GM12878 (cell line): ENCODE measurements around the gene ZNF655. TPM values are rescaled to one million over a fixed set of nuclear protein-coding genes. Genes with fewer than 3 reads are reported as not detected.
"Not testable (repeated sequence)": the region's sequence is repeated elsewhere in the genome, so short reads cannot be mapped to it uniquely, and the experiment has no call there.

ENCODE experiments used
- ATAC-seq: fragments of 200-7000 bp; cut with Tn5 transposase; 3 replicates; pipeline ENCODE4 v1.9.1; 2020; ENCODE audit warnings: mild to moderate bottlenecking, moderate library complexity
- BruUV-seq: library from RNA; stranded (reverse); fragments of 400-500 nt; replicated peaks from 2 replicates; lab custom pipeline; 2021; lab: Mats Ljungman, UMichigan
- CTCF ChIA-PET: fragments of 300-600 bp; sonication (Branson Sonifier 250); formaldehyde crosslinking; extraction: SDS; loops from one replicate; lab custom pipeline; 2021; ENCODE audit warnings: inconsistent platforms; lab: Yijun Ruan, JAX
- POLR2A ChIA-PET: fragments of 350-600 bp; formaldehyde crosslinking; extraction: SDS; loops from one replicate; lab custom pipeline; 2021; ENCODE audit warnings: inconsistent platforms; lab: Charles Lee
- RAD21 ChIA-PET: fragments of 300-600 bp; sonication (Branson Sonifier 250); formaldehyde crosslinking; loops from one replicate; lab custom pipeline; 2023; ENCODE audit warnings: antibody characterized with exemption; ENCODE audit not compliant: unreplicated experiment; lab: Charles Lee
- SMC1A ChIA-PET: fragments of 300-600 bp; sonication (Branson Sonifier 250); formaldehyde crosslinking; loops from one replicate; lab custom pipeline; 2023; ENCODE audit not compliant: unreplicated experiment, uncharacterized antibody; lab: Charles Lee
- DNase-seq: peaks from one replicate; pipeline ENCODE4 v3.0.0-alpha.2; 2011; ENCODE audit warnings: low read depth, low spot score
- FAIRE-seq: peaks from 3 replicates; lab custom pipeline; 2011; peaks lifted over from hg19 to GRCh38; lab: Jason Lieb, UNC
- H2AFZ ChIP-seq: 2 replicates; pipeline ENCODE4 v1.6.0; 2011; ENCODE audit warnings: low read depth, low read length, control low read depth; ENCODE audit not compliant: control insufficient read depth
- H3K27ac ChIP-seq: 2 replicates; pipeline ENCODE4 v1.5.1; 2011; ENCODE audit warnings: control low read depth; ENCODE audit not compliant: control insufficient read depth, insufficient read depth
- H3K27me3 ChIP-seq, 2 experiments: replicated peaks in 1 of 2; 2 replicates each; pipeline versions ENCODE4 v1.6.0 to v1.6.1; 2011; ENCODE audit warnings: low read length in 1 of 2; ENCODE audit not compliant: control insufficient read depth in 2 of 2, insufficient read depth in 2 of 2
- H3K36me3 ChIP-seq, 2 experiments: 2 replicates each; pipeline ENCODE4 v1.5.1; 2011; ENCODE audit warnings: low read length in 1 of 2; ENCODE audit not compliant: control insufficient read depth in 2 of 2, insufficient read depth in 2 of 2
- H3K4me1 ChIP-seq: 2 replicates; pipeline ENCODE4 v1.6.1; 2011; ENCODE audit warnings: mild to moderate bottlenecking, low read length, moderate library complexity, mixed read lengths; ENCODE audit not compliant: control insufficient read depth, insufficient read depth
- H3K4me2 ChIP-seq: 2 replicates; pipeline ENCODE4 v1.6.0; 2011; ENCODE audit warnings: control low read depth; ENCODE audit not compliant: control insufficient read depth, insufficient read depth
- H3K4me3 ChIP-seq: fragments of 200-600 bp; sonication (generic); 2 replicates; pipeline ENCODE4 v1.5.1; 2016
- H3K79me2 ChIP-seq: 2 replicates; pipeline ENCODE4 v1.6.0; 2011; ENCODE audit warnings: low read length; ENCODE audit not compliant: control insufficient read depth, insufficient read depth
- H3K9ac ChIP-seq: 2 replicates; pipeline ENCODE4 v1.8.0; 2011; ENCODE audit warnings: low read length, control low read depth, mixed read lengths; ENCODE audit not compliant: control insufficient read depth, insufficient read depth
- H3K9me3 ChIP-seq: replicated peaks from 3 replicates; pipeline ENCODE4 v1.5.1; 2011; ENCODE audit warnings: mild to moderate bottlenecking, low read length; ENCODE audit not compliant: control insufficient read depth, insufficient read depth
- H4K20me1 ChIP-seq: 2 replicates; pipeline ENCODE4 v1.6.0; 2011; ENCODE audit not compliant: control insufficient read depth, insufficient read depth
- GATAD2B ChIP-seq: fragments of 450-650 bp; conservative IDR thresholded peaks from 2 replicates; pipeline ENCODE4 v1.6.1; 2017; ENCODE audit warnings: low read depth, mild to moderate bottlenecking, moderate library complexity
- HCFC1 ChIP-seq: fragments of 150-350 bp; IDR thresholded peaks from 2 replicates; pipeline ENCODE4 v1.6.1; 2014; ENCODE audit warnings: low read length
- LARP7 ChIP-seq: fragments of 450-650 bp; IDR thresholded peaks from 2 replicates; pipeline ENCODE4 v1.6.1; 2017; ENCODE audit warnings: mild to moderate bottlenecking
- POU2F2 ChIP-seq: IDR thresholded peaks from 3 replicates; pipeline ENCODE4 v1.6.1; 2011; ENCODE audit warnings: low read depth, mild to moderate bottlenecking, low read length, borderline replicate concordance
- SRF ChIP-seq, 2 experiments: IDR thresholded peaks; 2 replicates each; pipeline ENCODE4 v1.6.1; 2011; ENCODE audit warnings: low read depth in 2 of 2, low read length in 2 of 2, mild to moderate bottlenecking in 1 of 2, moderate library complexity in 1 of 2
- WGBS: methylation state at CpG from one replicate; pipeline ENCODE4 v1.1.6; 2016; ENCODE audit warnings: low lambda C conversion rate; ENCODE audit not compliant: insufficient replicate concordance, insufficient coverage; ENCODE audit errors: missing lambda C conversion rate; 5-methylcytosine and 5-hydroxymethylcytosine counted together
- in situ Hi-C: fragments of 300-500 bp; cut with MboI; formaldehyde crosslinking; loops from 9 replicates; pipeline ENCODE4 v1.14.3; 2018; ENCODE audit warnings: mixed read lengths
- intact Hi-C: fragments of 100-400 bp; cut with micrococcal nuclease; formaldehyde crosslinking; loops from one replicate; pipeline ENCODE4 v1.14.2; 2022; ENCODE audit not compliant: unreplicated experiment
- polyA plus RNA-seq, 11 experiments: library from polyadenylated mRNA; depleted of rRNA in 4 of 11; unstranded in 6 of 11; stranded (reverse) in 5 of 11; fragments of >200 nt; fragmentation: Nextera tagmentation in 4 of 11; fragmentation: Illumina TruSeq in 1 of 11; extraction: Ambion mirVana in 4 of 11; extraction: Trizol in 1 of 11; gene quantifications; 1 replicate in 1 of 11; 2 replicates in 10 of 11; pipeline versions ENCODE4 v1.2.1 to v1.2.3, GENCODE V29; 2011 to 2016; ENCODE audit warnings: inconsistent platforms in 2 of 11, missing spikeins in 2 of 11, low read depth in 1 of 11
- total RNA-seq, 4 experiments: library from RNA; depleted of rRNA in 3 of 4; stranded (reverse); fragments of >200 nt in 3 of 4; fragmentation: Illumina TruSeq in 1 of 4; extraction: Trizol in 1 of 4; gene quantifications; 2 replicates each; pipeline versions ENCODE4 v1.2.1 to v1.2.3, GENCODE V29; 2013 to 2021
- TF ChIP-seq, protein P1 (sequence below), 3 experiments: IDR thresholded peaks in 2 of 3; conservative IDR thresholded peaks in 1 of 3; 2 replicates each; pipeline ENCODE4 v1.5.1; 2011; ENCODE audit warnings: low read depth in 3 of 3, low read length in 3 of 3, mild to moderate bottlenecking in 3 of 3, control low read depth in 2 of 3, moderate library complexity in 2 of 3, inconsistent platforms in 1 of 3, mixed read lengths in 1 of 3; ENCODE audit not compliant: control insufficient read depth in 2 of 3, insufficient read depth in 1 of 3; ENCODE audit errors: extremely low read depth in 1 of 3
- TF ChIP-seq, protein P2 (sequence below): fragments of 450-650 bp; conservative IDR thresholded peaks from 2 replicates; pipeline ENCODE4 v1.6.1; 2017; ENCODE audit warnings: mild to moderate bottlenecking, moderate library complexity

ZNF655 gene
- total and polyA plus RNA-seq, 10 of the 15 experiments (the other 5 are each of a cell fraction or from before 2014, with no cell fraction given) = 14.5 to 107 (median 52.8) TPM

DNA sequence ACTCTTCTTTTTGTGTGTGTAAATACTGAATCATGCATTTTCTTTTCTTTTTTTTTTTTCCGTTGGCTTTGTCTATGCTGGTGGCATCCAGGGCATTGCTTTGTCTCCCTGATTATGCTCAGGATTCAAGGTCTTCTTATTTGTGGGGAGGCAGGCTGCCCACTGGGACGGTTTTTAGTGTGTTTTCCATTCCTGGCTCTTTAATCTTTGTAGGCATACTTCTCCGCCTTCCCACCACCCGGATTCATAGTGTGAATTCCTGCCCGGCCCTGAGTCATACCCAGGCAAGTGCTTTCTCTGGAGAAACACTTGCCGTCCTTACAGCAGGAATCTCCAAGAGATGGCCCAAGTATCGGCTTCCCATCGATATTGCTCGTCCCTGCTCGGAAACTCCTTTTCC lies 5.2 kb downstream of the ZNF655 start:
- RAD21 ChIA-PET = no interaction called here
- peaks cover 25% of the 10 kb centered on the region for H3K79me2 ChIP-seq
- CTCF ChIA-PET = no interaction called here
- 94% methylated on average over 10 of the region's 10 CpGs for WGBS
- no peaks in the 10 kb centered on the region for H3K27me3 ChIP-seq
- in situ Hi-C loops = no loop called here
- no peak for DNase-seq
- H3K4me3 ChIP-seq = no peak overlapping the region
- no peak for FAIRE-seq
- no peak overlapping the region for H3K4me2 ChIP-seq
- H3K36me3 ChIP-seq = peaks cover 9 to 15% of the 10 kb centered on the region in 2 experiments
- H3K9ac ChIP-seq = no peak overlapping the region
- H4K20me1 ChIP-seq = 0 out of 2 replicates have a peak, but pooled peaks cover 2% of the 10 kb centered on the region
- H3K4me1 ChIP-seq = no peaks in the 10 kb centered on the region
- no TSS peak for BruUV-seq
- SMC1A ChIA-PET = no interaction called here
- no peak overlapping the region for H2AFZ ChIP-seq
- ATAC-seq = no peak
- no peak for TF ChIP-seq HCFC1
- TF ChIP-seq, protein P1, sequence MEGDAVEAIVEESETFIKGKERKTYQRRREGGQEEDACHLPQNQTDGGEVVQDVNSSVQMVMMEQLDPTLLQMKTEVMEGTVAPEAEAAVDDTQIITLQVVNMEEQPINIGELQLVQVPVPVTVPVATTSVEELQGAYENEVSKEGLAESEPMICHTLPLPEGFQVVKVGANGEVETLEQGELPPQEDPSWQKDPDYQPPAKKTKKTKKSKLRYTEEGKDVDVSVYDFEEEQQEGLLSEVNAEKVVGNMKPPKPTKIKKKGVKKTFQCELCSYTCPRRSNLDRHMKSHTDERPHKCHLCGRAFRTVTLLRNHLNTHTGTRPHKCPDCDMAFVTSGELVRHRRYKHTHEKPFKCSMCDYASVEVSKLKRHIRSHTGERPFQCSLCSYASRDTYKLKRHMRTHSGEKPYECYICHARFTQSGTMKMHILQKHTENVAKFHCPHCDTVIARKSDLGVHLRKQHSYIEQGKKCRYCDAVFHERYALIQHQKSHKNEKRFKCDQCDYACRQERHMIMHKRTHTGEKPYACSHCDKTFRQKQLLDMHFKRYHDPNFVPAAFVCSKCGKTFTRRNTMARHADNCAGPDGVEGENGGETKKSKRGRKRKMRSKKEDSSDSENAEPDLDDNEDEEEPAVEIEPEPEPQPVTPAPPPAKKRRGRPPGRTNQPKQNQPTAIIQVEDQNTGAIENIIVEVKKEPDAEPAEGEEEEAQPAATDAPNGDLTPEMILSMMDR (IDR thresholded peaks at IDR 0.05 in 2 of 3, conservative IDR thresholded peaks at IDR 0.05 in 1 of 3; ENCODE audit: control insufficient read depth in 2 of 3, extremely low read depth in 1 of 3, insufficient read depth in 1 of 3, low read depth in 3 of 3, low read length in 3 of 3) = no peak
- TF ChIP-seq GATAD2B = no peak
- no peak for TF ChIP-seq LARP7
- no peak for TF ChIP-seq POU2F2
- TF ChIP-seq, protein P2, sequence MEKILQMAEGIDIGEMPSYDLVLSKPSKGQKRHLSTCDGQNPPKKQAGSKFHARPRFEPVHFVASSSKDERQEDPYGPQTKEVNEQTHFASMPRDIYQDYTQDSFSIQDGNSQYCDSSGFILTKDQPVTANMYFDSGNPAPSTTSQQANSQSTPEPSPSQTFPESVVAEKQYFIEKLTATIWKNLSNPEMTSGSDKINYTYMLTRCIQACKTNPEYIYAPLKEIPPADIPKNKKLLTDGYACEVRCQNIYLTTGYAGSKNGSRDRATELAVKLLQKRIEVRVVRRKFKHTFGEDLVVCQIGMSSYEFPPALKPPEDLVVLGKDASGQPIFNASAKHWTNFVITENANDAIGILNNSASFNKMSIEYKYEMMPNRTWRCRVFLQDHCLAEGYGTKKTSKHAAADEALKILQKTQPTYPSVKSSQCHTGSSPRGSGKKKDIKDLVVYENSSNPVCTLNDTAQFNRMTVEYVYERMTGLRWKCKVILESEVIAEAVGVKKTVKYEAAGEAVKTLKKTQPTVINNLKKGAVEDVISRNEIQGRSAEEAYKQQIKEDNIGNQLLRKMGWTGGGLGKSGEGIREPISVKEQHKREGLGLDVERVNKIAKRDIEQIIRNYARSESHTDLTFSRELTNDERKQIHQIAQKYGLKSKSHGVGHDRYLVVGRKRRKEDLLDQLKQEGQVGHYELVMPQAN = no peak
- TF ChIP-seq SRF (IDR thresholded peaks at IDR 0.05; ENCODE audit: low read depth in 2 of 2, low read length in 2 of 2) = no peak
- POLR2A ChIA-PET = no interaction called here
- intact Hi-C loops = no loop called here
- no peaks in the 10 kb centered on the region for H3K9me3 ChIP-seq
- no peak overlapping the region for H3K27ac ChIP-seq

DNA sequence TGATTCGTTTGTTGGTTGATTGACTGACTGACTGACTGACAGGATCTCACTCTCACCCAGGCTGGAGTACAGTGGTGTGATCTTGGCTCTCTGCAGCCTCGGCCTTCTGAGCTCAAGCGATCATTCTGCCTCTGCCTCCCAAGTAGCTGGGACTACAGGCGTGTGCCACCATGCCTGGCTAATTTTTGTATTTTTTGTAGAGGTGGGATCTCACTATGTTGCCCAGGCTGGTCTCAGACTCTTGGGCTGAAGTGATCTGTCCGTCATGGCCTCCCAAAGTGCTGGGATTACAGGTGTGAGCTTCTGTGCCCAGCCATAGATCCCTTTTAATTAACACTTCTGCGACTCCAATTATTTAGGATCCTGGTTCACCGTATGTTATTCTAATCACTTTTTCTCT lies 10.3 kb downstream of the ZNF655 start:
- H3K79me2 ChIP-seq, SMC1A ChIA-PET, BruUV-seq, in situ Hi-C loops, H3K27ac ChIP-seq, intact Hi-C loops, DNase-seq, H2AFZ ChIP-seq, RAD21 ChIA-PET, H3K4me1 ChIP-seq, H4K20me1 ChIP-seq, H3K4me3 ChIP-seq, FAIRE-seq, H3K4me2 ChIP-seq, ATAC-seq, H3K27me3 ChIP-seq, POLR2A ChIA-PET, H3K9me3 ChIP-seq, CTCF ChIA-PET, H3K9ac ChIP-seq: not testable (repeated sequence)
- H3K36me3 ChIP-seq = peaks cover 1 to 11% of the 10 kb centered on the region in 2 experiments; a peak in 3 of 4 replicates
- WGBS = 96% methylated on average over 7 of the region's 7 CpGs
